Measurements from ENCODE around the gene IHH.
A peak's percentile ranks its signal among the peaks of the same experiment; 100 is the strongest.

The IHH gene

GRCh38 chr2:219065484-219065883 is 4.8 kb upstream of the IHH start:
- TF ChIP-seq JUND (IDR thresholded peaks at IDR 0.05; ENCODE audit: low read depth) = no peak
- in situ Hi-C loops (cut with HindIII; ENCODE audit: low pct_unique_long_range_greater_than_20kb, low sequenced_read_pairs) = no loop called here
- DNase-seq (ENCODE audit: low read depth in 1 of 2, low spot score in 1 of 2) = no peak

GRCh38 chr2:219062081-219062480 is 1.4 kb upstream of the IHH start:
- TF ChIP-seq JUND (IDR thresholded peaks at IDR 0.05; ENCODE audit: low read depth) = no peak
- in situ Hi-C loops (cut with HindIII; ENCODE audit: low pct_unique_long_range_greater_than_20kb, low sequenced_read_pairs) = no loop called here
- DNase-seq (ENCODE audit: low read depth in 1 of 2, low spot score in 1 of 2) = no peak

DNA sequence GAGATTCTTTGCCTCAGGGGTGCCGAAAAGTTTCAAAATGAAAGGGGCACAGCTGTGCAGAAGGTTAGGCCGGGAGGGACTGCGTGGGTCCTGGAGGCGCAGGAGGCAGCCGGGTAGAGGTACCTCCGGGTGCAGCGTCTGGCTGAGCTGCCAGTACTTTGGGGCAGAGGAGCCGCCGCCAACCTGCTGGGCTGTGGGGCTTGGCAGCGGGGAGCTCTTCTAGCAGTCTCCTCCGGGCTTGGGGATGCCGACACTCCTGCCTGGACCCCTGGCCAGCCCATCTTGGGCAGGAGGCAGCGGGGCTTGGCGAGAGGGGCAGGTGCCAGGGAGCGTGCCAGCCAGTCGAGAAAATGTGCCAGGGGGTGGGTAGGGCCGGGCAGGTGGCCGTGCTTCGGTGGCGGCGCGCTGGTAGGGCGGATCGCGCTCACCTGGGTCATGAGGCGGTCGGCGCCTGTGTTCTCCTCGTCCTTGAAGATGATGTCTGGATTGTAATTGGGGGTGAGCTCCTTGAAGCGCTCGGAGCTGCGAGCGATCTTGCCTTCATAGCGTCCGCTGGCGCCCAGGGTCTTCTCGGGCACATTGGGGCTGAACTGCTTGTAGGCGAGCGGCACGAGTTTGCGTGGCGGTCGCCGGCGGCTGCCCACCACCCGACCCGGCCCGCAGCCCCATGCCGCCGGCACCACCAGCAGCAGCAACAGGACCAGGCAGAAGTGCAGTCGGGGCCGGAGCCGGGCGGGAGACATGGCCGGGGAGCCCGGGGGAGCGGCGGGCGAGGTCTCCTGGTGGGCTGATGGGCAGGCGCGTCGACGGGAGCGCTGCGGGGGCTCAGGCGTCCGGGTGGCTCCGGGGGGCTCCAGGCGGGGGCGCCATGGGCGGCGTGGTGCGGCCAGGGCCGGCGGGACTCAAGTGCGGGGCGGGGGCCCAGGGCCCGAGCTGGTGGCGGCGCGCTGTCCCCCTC is 717 bp downstream of the IHH start:
- in situ Hi-C loops (cut with HindIII; ENCODE audit: low pct_unique_long_range_greater_than_20kb, low sequenced_read_pairs) = no loop called here
- DNase-seq (ENCODE audit: low read depth in 1 of 2, low spot score in 1 of 2) = no peak
- TF ChIP-seq JUND (IDR thresholded peaks at IDR 0.05; ENCODE audit: low read depth) = no peak

- DNase-seq (ENCODE audit: low read depth in 1 of 2, low spot score in 1 of 2) = no peak
- in situ Hi-C loops (cut with HindIII; ENCODE audit: low pct_unique_long_range_greater_than_20kb, low sequenced_read_pairs) = no loop called here
- no peak for TF ChIP-seq JUND (IDR thresholded peaks at IDR 0.05; ENCODE audit: low read depth)
Measured at GRCh38 chr2:219059375-219059724, 1.4 kb downstream of the IHH start.

DNA sequence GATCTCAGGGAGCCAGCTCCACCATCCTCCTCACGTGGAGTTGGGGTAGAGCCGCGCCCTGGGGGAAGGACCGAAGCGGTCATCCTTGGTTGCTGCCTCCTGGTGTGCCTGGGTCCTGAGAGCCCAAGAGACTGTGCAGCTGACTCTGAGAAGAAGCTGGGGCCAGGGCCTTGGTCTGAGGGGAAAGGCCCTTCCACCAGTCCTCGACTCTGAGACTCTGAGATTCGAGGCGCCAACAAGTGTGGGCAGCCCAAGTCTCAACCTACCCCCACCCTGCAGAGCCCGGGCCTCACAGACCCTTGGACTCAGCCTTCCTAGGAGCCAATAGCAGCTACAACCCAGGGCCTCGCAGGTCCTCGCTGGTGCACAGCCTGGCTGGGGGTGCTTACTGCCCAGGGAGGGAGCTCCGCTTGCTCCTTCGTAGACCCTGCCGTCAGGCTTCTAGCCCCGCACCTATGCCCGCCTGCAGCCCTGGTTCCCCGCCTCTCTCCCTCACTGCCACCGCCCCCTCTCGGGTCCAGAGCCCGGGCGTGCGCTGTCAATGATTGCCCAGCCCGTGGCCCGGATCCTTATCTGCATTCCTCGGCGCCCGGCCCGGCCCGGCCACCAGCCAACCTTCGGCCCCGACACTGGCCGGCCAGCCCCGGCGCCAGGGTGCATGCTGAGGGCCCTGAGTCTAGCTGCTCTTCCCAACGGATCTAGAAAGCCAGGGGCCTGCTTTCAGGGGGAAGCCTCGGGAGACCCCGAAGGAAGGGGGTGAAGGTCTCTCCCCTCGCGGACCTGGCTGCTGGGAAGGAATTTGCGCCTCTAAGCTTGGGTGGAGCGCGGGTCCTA is 2.0 kb downstream of the IHH start:
- peak in 1 of 2 experiments; percentile 47 for DNase-seq (ENCODE audit: low read depth in 1 of 2, low spot score in 1 of 2)
- in situ Hi-C loops (cut with HindIII; ENCODE audit: low pct_unique_long_range_greater_than_20kb, low sequenced_read_pairs) = no loop called here
- no peak for TF ChIP-seq JUND (IDR thresholded peaks at IDR 0.05; ENCODE audit: low read depth)

DNA sequence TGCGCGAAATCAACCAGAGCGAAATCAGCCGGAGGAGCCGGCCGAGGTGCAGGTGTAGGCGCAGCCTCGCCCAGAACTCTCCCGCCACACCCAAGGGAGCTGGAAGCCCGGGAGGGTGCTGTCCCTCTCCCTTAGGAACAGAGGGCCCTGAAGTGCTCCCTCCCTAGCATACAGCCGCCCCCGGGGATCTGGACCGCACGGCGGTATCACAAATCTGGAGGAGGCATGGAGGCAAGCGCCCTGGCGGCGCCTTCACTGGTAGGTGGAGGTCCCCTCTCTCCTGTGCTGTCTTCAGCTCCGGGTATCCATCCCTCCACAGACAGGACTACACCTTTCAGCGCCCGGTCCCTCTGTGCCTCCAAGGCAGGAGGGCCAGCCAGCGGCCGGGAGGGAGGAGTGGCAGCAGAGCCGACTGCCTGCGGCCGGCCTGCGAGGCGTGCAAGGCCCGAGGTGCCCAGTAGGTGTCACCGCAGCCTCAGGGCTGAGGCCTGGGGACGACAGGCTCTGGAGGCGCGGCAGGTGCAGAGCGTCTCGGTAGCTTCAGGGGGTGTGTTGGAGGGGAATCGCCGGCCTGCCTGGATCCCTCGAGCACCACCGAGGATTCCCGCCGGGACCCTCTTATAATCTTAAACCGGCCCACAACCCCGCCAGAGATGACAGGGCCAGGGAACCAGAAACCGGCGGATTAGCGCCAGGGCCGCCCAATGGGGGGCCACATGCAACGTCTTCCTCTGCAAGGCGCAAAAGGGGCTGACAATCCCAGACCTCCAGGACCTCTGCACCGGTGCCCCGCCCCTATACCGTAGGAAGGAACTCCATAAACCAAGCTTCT is 2.8 kb downstream of the IHH start:
- in situ Hi-C loops (cut with HindIII; ENCODE audit: low pct_unique_long_range_greater_than_20kb, low sequenced_read_pairs) = no loop called here
- peak; percentile 47 to 50 for DNase-seq (ENCODE audit: low read depth in 1 of 2, low spot score in 1 of 2)

GRCh38 chr2:219056896-219057708 is 3.6 kb downstream of the IHH start:
- no peak for TF ChIP-seq JUND (IDR thresholded peaks at IDR 0.05; ENCODE audit: low read depth)
- no peak for DNase-seq (ENCODE audit: low read depth in 1 of 2, low spot score in 1 of 2)
- in situ Hi-C loops (cut with HindIII; ENCODE audit: low pct_unique_long_range_greater_than_20kb, low sequenced_read_pairs) = no loop called here

More for the DNA sequence above, 2.8 kb downstream of the IHH start:
- TF ChIP-seq JUND (IDR thresholded peaks at IDR 0.05; ENCODE audit: low read depth) = no peak

DNA sequence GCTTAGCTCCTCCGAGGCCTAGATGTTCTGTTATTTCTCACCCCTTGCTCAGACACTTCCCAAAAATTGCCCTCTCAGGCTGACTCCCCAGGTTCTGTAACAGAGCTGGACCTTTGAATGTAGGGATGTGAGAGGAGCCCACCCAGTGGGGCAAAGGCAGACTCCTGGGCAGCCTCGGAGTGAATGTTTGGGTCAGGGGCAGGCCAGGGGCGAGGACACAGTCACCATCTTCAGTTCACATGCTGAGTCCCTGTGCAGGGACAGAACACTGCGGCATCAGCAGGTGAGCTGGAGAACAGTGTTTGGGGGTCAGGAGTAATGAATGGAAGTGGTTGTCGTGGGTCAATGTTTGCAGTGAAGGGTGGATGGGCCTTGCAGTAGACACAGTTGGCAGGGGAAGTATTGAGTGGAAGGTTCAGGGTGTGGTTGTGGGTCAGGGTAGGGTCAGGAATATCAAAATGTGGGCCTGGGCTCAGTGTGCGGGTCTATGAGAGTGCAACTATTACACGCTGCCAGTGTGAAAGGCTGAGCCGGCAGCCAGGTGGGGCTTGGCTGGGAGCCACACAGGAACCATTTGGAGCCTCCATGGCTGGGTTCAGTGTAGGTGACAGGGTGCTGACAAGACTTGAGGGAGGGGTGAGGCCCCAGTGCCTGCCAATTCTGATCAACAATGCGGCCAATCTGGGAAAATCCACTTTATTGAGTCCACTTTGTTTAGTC is 4.4 kb downstream of the IHH start:
- TF ChIP-seq JUND (IDR thresholded peaks at IDR 0.05; ENCODE audit: low read depth) = no peak
- no peak for DNase-seq (ENCODE audit: low read depth in 1 of 2, low spot score in 1 of 2)
- in situ Hi-C loops (cut with HindIII; ENCODE audit: low pct_unique_long_range_greater_than_20kb, low sequenced_read_pairs) = no loop called here

DNA sequence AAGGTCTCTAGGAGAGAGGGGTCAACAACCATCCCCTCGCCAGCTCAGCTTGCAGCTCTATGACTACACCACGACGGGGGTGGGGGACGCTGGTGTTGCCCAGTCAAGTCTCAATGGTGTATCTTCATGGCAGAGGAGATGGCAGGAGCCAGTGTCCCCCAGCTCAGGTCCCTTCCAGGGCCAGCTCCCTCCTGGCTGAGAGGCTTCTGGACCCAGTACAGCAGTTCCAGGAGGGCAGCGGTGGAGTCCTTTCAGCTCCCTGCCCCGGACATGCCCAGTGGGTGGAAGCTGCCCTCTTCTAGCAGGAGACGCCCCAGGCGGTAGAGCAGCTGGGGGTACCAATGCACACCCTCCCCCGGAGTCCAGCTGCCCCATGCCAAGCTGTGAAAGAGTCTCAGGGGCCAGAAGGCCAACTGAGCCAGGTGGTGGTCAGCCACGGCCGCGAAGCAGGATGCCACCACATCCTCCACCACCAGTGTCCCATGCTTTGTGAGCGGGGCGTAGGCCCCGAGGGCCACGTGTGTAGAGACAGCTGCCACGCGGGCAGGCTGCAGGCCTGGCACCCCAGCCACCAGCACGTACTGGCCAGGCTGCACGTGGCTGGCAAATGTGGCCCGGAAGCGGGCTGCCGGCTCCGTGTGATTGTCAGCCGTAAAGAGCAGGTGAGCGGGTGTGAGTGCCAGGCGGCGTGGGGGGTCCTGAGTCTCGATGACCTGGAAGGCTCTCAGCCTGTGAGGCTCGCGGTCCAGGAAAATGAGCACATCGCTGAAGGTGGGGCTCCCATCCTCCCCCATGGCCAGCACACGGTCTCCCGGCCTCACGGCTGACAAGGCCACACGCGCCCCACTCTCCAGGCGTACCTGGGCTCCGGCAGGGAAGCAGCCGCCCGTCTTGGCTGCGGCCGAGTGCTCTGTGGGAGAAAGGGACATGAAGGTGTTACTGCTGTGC is 5.5 kb downstream of the IHH start:
- no peak for TF ChIP-seq JUND (IDR thresholded peaks at IDR 0.05; ENCODE audit: low read depth)
- DNase-seq (ENCODE audit: low read depth in 1 of 2, low spot score in 1 of 2) = no peak
- in situ Hi-C loops (cut with HindIII; ENCODE audit: low pct_unique_long_range_greater_than_20kb, low sequenced_read_pairs) = no loop called here

DNA sequence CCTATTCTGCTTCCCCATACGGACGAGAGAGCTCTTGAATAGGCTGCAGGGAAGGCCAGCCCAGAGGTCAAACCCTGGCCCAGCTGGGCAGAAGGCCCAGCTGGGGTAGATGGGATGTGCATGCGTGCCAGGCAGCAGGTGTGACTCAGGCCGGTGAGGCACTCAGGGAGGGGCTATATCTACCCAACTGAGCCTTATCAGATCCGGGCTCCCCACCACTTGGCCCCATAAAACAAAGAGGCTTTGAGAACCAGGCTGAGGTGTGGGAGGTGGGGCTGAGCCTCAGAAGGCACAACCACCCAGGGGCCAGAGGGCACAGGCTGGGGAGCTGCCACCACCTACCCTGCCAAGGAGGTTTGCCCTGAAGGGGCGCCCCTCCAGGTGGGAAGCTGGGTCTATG is 11.4 kb downstream of the IHH start:
- TF ChIP-seq JUND (IDR thresholded peaks at IDR 0.05; ENCODE audit: low read depth) = no peak
- no peak for DNase-seq (ENCODE audit: low read depth in 1 of 2, low spot score in 1 of 2)
- in situ Hi-C loops (cut with HindIII; ENCODE audit: low pct_unique_long_range_greater_than_20kb, low sequenced_read_pairs) = no loop called here
